BLaER1 treated with 17β-estradiol and CSF1 and Interleukin-3, amounts not matched to agents 10 nM and 100 nM (cell line): Measurements from ENCODE around the gene B3GLCT.

ENCODE experiments used
- H3K27ac ChIP-seq, 11 experiments: shearing (Covaris generic); formaldehyde crosslinking; 2 replicates each; pipeline ENCODE4 v1.8.1; 2022
- H3K27me3 ChIP-seq, 11 experiments: shearing (Covaris generic); formaldehyde crosslinking; 2 replicates each; pipeline ENCODE4 v1.8.1; 2022
- H3K36me3 ChIP-seq, 11 experiments: shearing (Covaris generic); formaldehyde crosslinking; 2 replicates each; pipeline ENCODE4 v1.8.1; 2022
- H3K4me1 ChIP-seq, 10 experiments: shearing (Covaris generic); formaldehyde crosslinking; 2 replicates each; pipeline ENCODE4 v1.8.1; 2022
- H3K4me2 ChIP-seq, 11 experiments: shearing (Covaris generic); formaldehyde crosslinking; 2 replicates each; pipeline ENCODE4 v1.8.1; 2022
- H3K4me3 ChIP-seq, 10 experiments: shearing (Covaris generic); formaldehyde crosslinking; 2 replicates each; pipeline ENCODE4 v1.8.1; 2022
- H3K9ac ChIP-seq, 11 experiments: shearing (Covaris generic); formaldehyde crosslinking; 2 replicates each; pipeline ENCODE4 v1.8.1; 2022
- H3K9me3 ChIP-seq, 11 experiments: shearing (Covaris generic); formaldehyde crosslinking; replicated peaks in 1 of 11; 2 replicates each; pipeline ENCODE4 v1.8.1; 2022
- H4K20me1 ChIP-seq, 11 experiments: shearing (Covaris generic); formaldehyde crosslinking; 2 replicates each; pipeline ENCODE4 v1.8.1; 2022
- Cebpa-rat ChIP-seq, 11 experiments: shearing (Covaris generic); IDR thresholded peaks; 2 replicates each; pipeline ENCODE4 v1.8.1; 2022

The B3GLCT gene

DNA sequence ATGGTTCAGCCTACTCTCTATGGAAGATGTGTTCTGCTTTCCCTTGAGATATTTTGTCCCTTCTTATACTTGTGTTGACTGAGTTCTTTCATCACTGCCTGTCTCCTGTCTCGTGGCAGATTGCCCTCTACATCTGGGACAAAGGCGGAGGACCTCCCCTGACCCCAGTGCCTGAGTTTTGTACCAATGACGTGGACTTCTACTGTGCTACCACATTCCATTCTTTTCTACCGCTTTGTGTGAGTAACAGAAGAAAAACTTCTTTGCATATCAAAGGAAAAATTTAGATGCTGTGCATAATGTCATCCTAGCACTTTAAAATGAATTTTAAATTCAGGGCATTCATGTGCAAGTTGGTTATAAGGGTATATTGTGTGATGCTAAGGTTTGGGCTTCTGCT, 74.6 kb downstream of the B3GLCT start:
- peaks cover 6 to 65% (median 36%) of the 10 kb centered on the region in 11 experiments; a peak in 20 of 22 replicates for H3K36me3 ChIP-seq
- H3K9me3 ChIP-seq: peaks cover 31 to 42% (median 39%) of the 10 kb centered on the region in 11 experiments

GRCh38 chr13:31276421-31276820, 76.6 kb downstream of the B3GLCT start:
- Histone ChIP-seq H3K36me3 (peaks cover 0 to 50% (median 20%) of the 10 kb centered on the region in 11 experiments; a peak in 15 of 22 replicates), H3K9ac (no peak overlapping the region), H4K20me1 (no peaks in the 10 kb centered on the region), H3K4me1 (no peaks in the 10 kb centered on the region), H3K9me3 (peaks cover 17 to 33% (median 25%) of the 10 kb centered on the region in 11 experiments), H3K4me2 (no peak overlapping the region), H3K4me3 (no peak overlapping the region), H3K27ac (no peak overlapping the region), H3K27me3 (no peaks in the 10 kb centered on the region)
- no peak for TF ChIP-seq Cebpa-rat (IDR thresholded peaks at IDR 0.05)

More for the DNA sequence above, 74.6 kb downstream of the B3GLCT start:
- H3K27ac ChIP-seq: no peak overlapping the region
- no peak overlapping the region for H3K4me2 ChIP-seq
- no peak overlapping the region for H3K4me3 ChIP-seq
- TF ChIP-seq Cebpa-rat (IDR thresholded peaks at IDR 0.05): no peak
- no peaks in the 10 kb centered on the region for H4K20me1 ChIP-seq
- no peaks in the 10 kb centered on the region for H3K4me1 ChIP-seq
- no peaks in the 10 kb centered on the region for H3K27me3 ChIP-seq
- no peak overlapping the region for H3K9ac ChIP-seq

DNA sequence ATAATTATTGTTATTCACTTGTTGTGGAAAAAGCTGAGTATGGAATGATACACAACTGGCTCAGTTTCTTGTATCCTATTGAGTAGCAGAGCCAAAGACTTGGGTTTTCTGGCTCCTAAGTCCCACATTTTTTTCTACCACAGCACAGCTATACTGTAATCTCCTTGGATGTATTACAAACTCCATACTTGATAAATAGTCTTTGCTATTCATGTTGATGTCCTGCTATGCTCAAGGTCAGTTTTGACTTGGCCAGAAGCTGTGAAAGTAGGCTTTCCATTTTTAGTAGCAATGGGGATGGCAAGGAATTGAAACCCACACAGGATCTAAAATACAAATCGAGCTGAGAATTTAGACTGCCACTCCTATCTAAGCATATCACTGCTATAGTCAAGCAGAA, 79.1 kb downstream of the B3GLCT start:
- Histone ChIP-seq H3K27ac (no peak overlapping the region), H3K27me3 (no peaks in the 10 kb centered on the region), H4K20me1 (no peaks in the 10 kb centered on the region), H3K4me3 (no peak overlapping the region), H3K4me2 (no peak overlapping the region), H3K9me3 (peaks cover 16 to 24% (median 21%) of the 10 kb centered on the region in 11 experiments), H3K9ac (no peak overlapping the region), H3K36me3 (peaks cover 0 to 50% (median 20%) of the 10 kb centered on the region in 11 experiments; a peak in 13 of 22 replicates), H3K4me1 (no peaks in the 10 kb centered on the region)
- TF ChIP-seq Cebpa-rat (IDR thresholded peaks at IDR 0.05): no peak

- Histone ChIP-seq H3K4me3 (no peak overlapping the region), H3K27ac (no peak overlapping the region), H4K20me1 (no peaks in the 10 kb centered on the region), H3K9ac (no peak overlapping the region), H3K9me3 (peaks cover 16 to 23% (median 20%) of the 10 kb centered on the region in 11 experiments), H3K4me1 (no peaks in the 10 kb centered on the region), H3K36me3 (peaks cover under 1 to 32% (median 10%) of the 10 kb centered on the region in 11 experiments; a peak in 17 of 22 replicates), H3K27me3 (no peaks in the 10 kb centered on the region), H3K4me2 (no peak overlapping the region)
- no peak for TF ChIP-seq Cebpa-rat (IDR thresholded peaks at IDR 0.05)
Measured at GRCh38 chr13:31282741-31283455, 83.1 kb downstream of the B3GLCT start.

GRCh38 chr13:31286930-31287329, 87.2 kb downstream of the B3GLCT start:
- no peaks in the 10 kb centered on the region for H3K4me1 ChIP-seq
- H4K20me1 ChIP-seq: no peaks in the 10 kb centered on the region
- no peak overlapping the region for H3K27ac ChIP-seq
- H3K36me3 ChIP-seq: peaks cover 7 to 31% (median 21%) of the 10 kb centered on the region in 11 experiments; a peak in 21 of 22 replicates
- no peaks in the 10 kb centered on the region for H3K27me3 ChIP-seq
- H3K4me3 ChIP-seq: no peak overlapping the region
- TF ChIP-seq Cebpa-rat (IDR thresholded peaks at IDR 0.05): no peak
- H3K9ac ChIP-seq: no peak overlapping the region
- H3K4me2 ChIP-seq: no peak overlapping the region
- H3K9me3 ChIP-seq: peaks cover 24 to 33% (median 29%) of the 10 kb centered on the region in 11 experiments

GRCh38 chr13:31301119-31301518, 101.3 kb downstream of the B3GLCT start:
- Histone ChIP-seq H3K36me3 (peaks cover 0 to 12% (median 3%) of the 10 kb centered on the region in 11 experiments; a peak in 5 of 22 replicates), H4K20me1 (no peaks in the 10 kb centered on the region), H3K27me3 (no peaks in the 10 kb centered on the region), H3K9ac (no peak overlapping the region), H3K27ac (no peak overlapping the region), H3K4me3 (no peak overlapping the region), H3K4me2 (no peak overlapping the region), H3K4me1 (no peaks in the 10 kb centered on the region), H3K9me3 (peaks cover 5 to 28% (median 23%) of the 10 kb centered on the region in 11 experiments; a peak in 21 of 22 replicates)
- TF ChIP-seq Cebpa-rat (IDR thresholded peaks at IDR 0.05): no peak

GRCh38 chr13:31310356-31310755, 110.6 kb downstream of the B3GLCT start:
- Histone ChIP-seq H3K36me3 (peaks cover 0 to 37% (median 27%) of the 10 kb centered on the region in 11 experiments; a peak in 18 of 22 replicates), H3K27ac (no peak overlapping the region), H3K27me3 (no peaks in the 10 kb centered on the region), H3K4me2 (no peak overlapping the region), H4K20me1 (no peaks in the 10 kb centered on the region), H3K4me1 (no peaks in the 10 kb centered on the region), H3K4me3 (no peak overlapping the region), H3K9ac (no peak overlapping the region), H3K9me3 (peaks cover 53 to 70% (median 57%) of the 10 kb centered on the region in 11 experiments)
- TF ChIP-seq Cebpa-rat (IDR thresholded peaks at IDR 0.05): no peak

GRCh38 chr13:31310786-31311185, 111.0 kb downstream of the B3GLCT start:
- H3K27ac ChIP-seq: no peak overlapping the region
- no peaks in the 10 kb centered on the region for H4K20me1 ChIP-seq
- H3K4me2 ChIP-seq: no peak overlapping the region
- peaks cover 57 to 74% (median 62%) of the 10 kb centered on the region in 11 experiments for H3K9me3 ChIP-seq
- no peaks in the 10 kb centered on the region for H3K27me3 ChIP-seq
- no peak for TF ChIP-seq Cebpa-rat (IDR thresholded peaks at IDR 0.05)
- H3K4me3 ChIP-seq: no peak overlapping the region
- peaks cover 3 to 40% (median 30%) of the 10 kb centered on the region in 11 experiments; a peak in 20 of 22 replicates for H3K36me3 ChIP-seq
- H3K9ac ChIP-seq: no peak overlapping the region
- H3K4me1 ChIP-seq: no peaks in the 10 kb centered on the region

DNA sequence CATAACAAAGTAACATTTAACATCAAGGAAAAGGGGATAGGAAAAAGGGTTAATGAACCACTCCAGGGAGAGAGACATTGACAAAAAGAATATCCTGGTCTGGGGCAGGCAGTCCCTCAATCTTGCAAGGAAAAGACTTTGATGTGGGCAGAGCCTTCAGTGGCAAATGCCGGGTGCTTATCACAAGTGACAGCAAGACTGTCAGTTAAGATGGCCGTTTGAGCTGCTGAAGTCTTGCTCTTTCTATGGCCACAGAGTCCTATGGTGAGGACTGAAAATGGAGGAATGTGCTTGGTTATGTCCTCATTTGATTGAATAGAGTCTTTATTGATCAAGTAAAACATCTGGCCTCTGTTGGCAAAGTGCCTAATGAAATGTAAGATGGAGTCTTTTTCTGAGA, 112.1 kb downstream of the B3GLCT start:
- Histone ChIP-seq H3K4me3 (no peak overlapping the region), H3K4me2 (no peak overlapping the region), H3K27me3 (no peaks in the 10 kb centered on the region)

More for the DNA sequence above, 112.1 kb downstream of the B3GLCT start:
- H4K20me1 ChIP-seq: no peaks in the 10 kb centered on the region
- peaks cover 6 to 45% (median 33%) of the 10 kb centered on the region in 11 experiments; a peak in 20 of 22 replicates for H3K36me3 ChIP-seq
- peaks cover 68 to 85% (median 72%) of the 10 kb centered on the region in 11 experiments for H3K9me3 ChIP-seq
- TF ChIP-seq Cebpa-rat (IDR thresholded peaks at IDR 0.05): no peak
- H3K4me1 ChIP-seq: no peaks in the 10 kb centered on the region
- H3K27ac ChIP-seq: no peak overlapping the region
- no peak overlapping the region for H3K9ac ChIP-seq
